Tibial nerve (tissue), 4 donors: ENCODE results near the gene HYDIN. TPM values are rescaled to one million over a fixed set of nuclear protein-coding genes. Genes with fewer than 3 reads are reported as not detected.
A peak's percentile ranks its signal among the peaks of the same experiment; 100 is the strongest.

Source experiments
- DNase-seq, 2 donors: peaks; one replicate each; pipeline ENCODE4 v3.0.0-alpha.2; 2019; ENCODE audit warnings: low spot score in 2 of 2
- H3K27ac ChIP-seq, 4 donors: fragments of 200-600 bp; sonication (generic) in 3 of 4; one replicate each; pipeline ENCODE4 v1.5.1; 2017 to 2019; ENCODE audit warnings: mild to moderate bottlenecking in 1 of 4
- H3K27me3 ChIP-seq, 2 donors: fragments of 200-600 bp; sonication (generic) in 1 of 2; one replicate each; pipeline versions ENCODE4 v1.5.1 to v1.6.0; 2017 to 2019
- H3K36me3 ChIP-seq, 3 donors: fragments of 200-600 bp; sonication (generic); one replicate each; pipeline ENCODE4 v1.5.1; 2018 to 2019
- H3K4me1 ChIP-seq, 4 donors: fragments of 200-600 bp; sonication (generic) in 3 of 4; one replicate each; pipeline ENCODE4 v1.5.1; 2017 to 2019
- H3K4me3 ChIP-seq, 4 donors: fragments of 200-600 bp; sonication (generic) in 3 of 4; one replicate each; pipeline ENCODE4 v1.5.1; 2017 to 2019; ENCODE audit warnings: mild to moderate bottlenecking in 1 of 4, moderate library complexity in 1 of 4
- H3K9me3 ChIP-seq, 4 donors: fragments of 200-600 bp; sonication (generic) in 3 of 4; one replicate each; pipeline ENCODE4 v1.5.1; 2017 to 2019
- EP300 ChIP-seq, 2 donors: sonication (generic); formaldehyde crosslinking; IDR thresholded peaks; one replicate each; pipeline ENCODE4 v1.6.1; 2017; ENCODE audit warnings: antibody characterized with exemption in 2 of 2, mild to moderate bottlenecking in 1 of 2
- POLR2A ChIP-seq, 2 donors: fragments of 450-650 bp; IDR thresholded peaks; one replicate each; pipeline ENCODE4 v1.6.1; 2017; ENCODE audit warnings: antibody characterized with exemption in 2 of 2, mild to moderate bottlenecking in 2 of 2, moderate library complexity in 2 of 2
- WGBS, 2 donors: methylation state at CpG; one replicate each; pipeline ENCODE4 v1.1.5; 2018; 5-methylcytosine and 5-hydroxymethylcytosine counted together
- total RNA-seq, 4 donors: library from RNA; depleted of rRNA; stranded (reverse); fragments of >200 nt; gene quantifications; one replicate each; pipeline ENCODE4 v1.1.0, GENCODE V29; 2016
- TF ChIP-seq, protein P1 (sequence below), 5 experiments: fragments of 200-600 bp in 3 of 5; fragments of 450-650 bp in 2 of 5; sonication (generic) in 3 of 5; IDR thresholded peaks; one replicate each; pipeline ENCODE4 v1.5.1; 2016 to 2019; ENCODE audit warnings: antibody characterized with exemption in 5 of 5, mild to moderate bottlenecking in 3 of 5, moderate library complexity in 2 of 5

Gene HYDIN
- total RNA-seq, 4 donors from 2014 or later: 0.21 to 3.1 (median 0.91) TPM

DNA sequence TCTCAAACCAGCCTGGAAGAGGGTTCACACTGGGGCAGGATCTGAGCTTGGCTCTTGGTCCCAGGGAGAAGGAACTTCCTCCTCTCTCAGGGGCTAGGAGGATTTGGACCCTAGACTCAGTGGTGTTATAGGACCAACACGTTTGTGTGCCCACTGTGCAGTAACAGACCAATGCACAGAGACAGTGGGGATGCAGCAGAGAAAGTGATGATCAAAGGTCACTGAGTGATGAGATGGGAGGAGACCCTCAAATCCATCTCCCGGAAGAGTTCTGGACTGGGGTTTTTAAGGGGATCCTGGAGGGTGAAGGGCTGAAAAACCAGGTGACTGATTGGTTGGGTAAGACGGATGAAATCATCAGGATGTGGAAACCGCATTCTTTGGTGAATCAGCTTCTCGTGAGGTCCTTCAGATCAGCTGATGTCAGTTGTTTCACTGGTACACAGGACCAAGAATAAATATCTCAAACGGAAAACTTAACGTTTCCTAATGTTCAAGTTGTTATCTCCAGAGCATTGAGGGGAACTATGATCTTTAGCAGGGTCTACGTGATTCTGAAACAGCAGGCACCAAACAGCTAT is 426.3 kb downstream of the HYDIN start:
- Histone ChIP-seq H3K27me3 (no peaks in the 10 kb centered on the region), H3K9me3 (peaks cover 0 to 8% (median 0%) of the 10 kb centered on the region in 4 donors), H3K27ac (no peak overlapping the region), H3K36me3 (no peaks in the 10 kb centered on the region), H3K4me1 (peaks cover 0 to 19% (median 12%) of the 10 kb centered on the region in 4 donors), H3K4me3 (no peak overlapping the region)
- DNase-seq: no peak
- WGBS, 2 donors: 65 to 74% methylated on average over 8 of the region's 8 CpGs
- TF ChIP-seq EP300 (IDR thresholded peaks at IDR 0.05) (no peak), POLR2A (IDR thresholded peaks at IDR 0.05) (no peak)
- TF ChIP-seq, protein P1, sequence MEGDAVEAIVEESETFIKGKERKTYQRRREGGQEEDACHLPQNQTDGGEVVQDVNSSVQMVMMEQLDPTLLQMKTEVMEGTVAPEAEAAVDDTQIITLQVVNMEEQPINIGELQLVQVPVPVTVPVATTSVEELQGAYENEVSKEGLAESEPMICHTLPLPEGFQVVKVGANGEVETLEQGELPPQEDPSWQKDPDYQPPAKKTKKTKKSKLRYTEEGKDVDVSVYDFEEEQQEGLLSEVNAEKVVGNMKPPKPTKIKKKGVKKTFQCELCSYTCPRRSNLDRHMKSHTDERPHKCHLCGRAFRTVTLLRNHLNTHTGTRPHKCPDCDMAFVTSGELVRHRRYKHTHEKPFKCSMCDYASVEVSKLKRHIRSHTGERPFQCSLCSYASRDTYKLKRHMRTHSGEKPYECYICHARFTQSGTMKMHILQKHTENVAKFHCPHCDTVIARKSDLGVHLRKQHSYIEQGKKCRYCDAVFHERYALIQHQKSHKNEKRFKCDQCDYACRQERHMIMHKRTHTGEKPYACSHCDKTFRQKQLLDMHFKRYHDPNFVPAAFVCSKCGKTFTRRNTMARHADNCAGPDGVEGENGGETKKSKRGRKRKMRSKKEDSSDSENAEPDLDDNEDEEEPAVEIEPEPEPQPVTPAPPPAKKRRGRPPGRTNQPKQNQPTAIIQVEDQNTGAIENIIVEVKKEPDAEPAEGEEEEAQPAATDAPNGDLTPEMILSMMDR (IDR thresholded peaks at IDR 0.05): no peak

GRCh38 chr16:70803319-70803718 is 427.2 kb downstream of the HYDIN start:
- no peak overlapping the region for H3K4me3 ChIP-seq
- peaks cover 0 to 8% (median 0%) of the 10 kb centered on the region in 4 donors for H3K9me3 ChIP-seq
- TF ChIP-seq, protein P1 (IDR thresholded peaks at IDR 0.05): no peak
- TF ChIP-seq EP300 (IDR thresholded peaks at IDR 0.05) (no peak), POLR2A (IDR thresholded peaks at IDR 0.05) (no peak)
- peaks cover 0 to 2% (median 0%) of the 10 kb centered on the region in 3 donors for H3K36me3 ChIP-seq
- H3K4me1 ChIP-seq: peaks cover 0 to 24% (median 12%) of the 10 kb centered on the region in 4 donors
- no peak overlapping the region for H3K27ac ChIP-seq
- H3K27me3 ChIP-seq: no peaks in the 10 kb centered on the region
- no peak for DNase-seq

- H3K4me1 ChIP-seq: peaks cover 0 to 24% (median 12%) of the 10 kb centered on the region in 4 donors
- peaks cover 0 to 8% (median 0%) of the 10 kb centered on the region in 4 donors for H3K9me3 ChIP-seq
- WGBS, 2 donors: 56 to 60% methylated on average over 3 of the region's 3 CpGs
- H3K27ac ChIP-seq: no peak overlapping the region
- peaks cover 0 to 19% (median 0%) of the 10 kb centered on the region in 3 donors for H3K36me3 ChIP-seq
- H3K27me3 ChIP-seq: no peaks in the 10 kb centered on the region
- H3K4me3 ChIP-seq: peak overlapping the region in 2 of 4 donors; percentile 76 to 93
- DNase-seq: no peak
- TF ChIP-seq POLR2A (IDR thresholded peaks at IDR 0.05) (no peak), EP300 (IDR thresholded peaks at IDR 0.05) (no peak)
- TF ChIP-seq, protein P1 (IDR thresholded peaks at IDR 0.05): no peak
These were observed 428.9 kb downstream of the HYDIN start for GRCh38 chr16:70801611-70802010.

DNA sequence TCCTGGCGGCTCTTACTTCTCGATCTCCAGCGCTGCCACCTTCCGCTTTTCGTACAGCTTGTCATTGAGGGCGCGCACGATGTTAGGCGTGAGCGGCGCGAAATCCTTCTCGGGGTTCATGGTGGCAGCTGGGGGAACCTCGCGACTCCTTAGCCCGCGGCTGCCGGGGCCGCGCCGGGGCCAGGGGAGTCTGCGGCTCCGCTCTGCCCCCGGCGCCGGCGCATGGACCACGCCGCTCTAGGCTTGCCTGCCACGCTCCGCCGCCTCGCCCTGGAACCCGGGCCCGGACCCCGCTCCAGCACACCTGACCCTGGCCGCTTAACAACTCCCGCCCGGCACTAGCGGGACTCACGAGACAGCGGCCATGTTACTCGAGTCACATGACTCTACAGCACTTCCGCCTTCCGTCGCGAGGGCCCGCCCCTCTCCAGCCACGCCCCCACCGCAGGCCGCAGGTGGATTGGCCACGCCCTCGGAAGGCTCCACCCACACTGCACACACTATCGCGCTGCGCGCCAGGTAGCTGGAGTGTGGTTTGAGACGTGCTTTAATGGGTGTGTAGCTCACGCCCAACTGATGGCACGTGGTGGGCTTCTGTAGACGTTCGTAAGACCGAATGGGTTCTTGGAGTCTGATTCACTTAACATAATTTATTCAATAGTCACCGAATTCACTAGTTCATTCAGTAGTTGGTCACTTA is 429.6 kb downstream of the HYDIN start, which contains the start of gene VAC14:
TSS of gene VAC14 (minus strand) at position 378 of the 700 bp plus-strand sequence. CDS start at position 120, 258 bp downstream.
- WGBS, 2 donors: 1% methylated on average over 11 to 37 of the region's 64 CpGs

More for the DNA sequence above, 429.6 kb downstream of the HYDIN start, which contains the start of gene VAC14:
- Histone ChIP-seq H3K4me1 (peaks cover 0 to 24% (median 12%) of the 10 kb centered on the region in 4 donors), H3K36me3 (peaks cover 0 to 21% (median 0%) of the 10 kb centered on the region in 3 donors), H3K27me3 (no peaks in the 10 kb centered on the region), H3K9me3 (peaks cover 0 to 8% (median 0%) of the 10 kb centered on the region in 4 donors), H3K4me3 (peak within 1 kb of the TSS; percentile 76 to 93 (median 84)), H3K27ac (peak within 1 kb of the TSS in 3 of 4 donors; percentile 51 to 80 (median 74))
- peak in 1 of 2 donors; percentile 32 for TF ChIP-seq POLR2A (IDR thresholded peaks at IDR 0.05)
- peak in 1 of 2 donors; percentile 83 for TF ChIP-seq EP300 (IDR thresholded peaks at IDR 0.05)
- TF ChIP-seq, protein P1 (IDR thresholded peaks at IDR 0.05): no peak
- DNase-seq: peak; percentile 76 to 88
